K562 treated with DMSO at 1 percent for 4 hours (cell line): ENCODE results near the gene BICDL1. TPM values are rescaled to one million over a fixed set of nuclear protein-coding genes. Genes with fewer than 3 reads are reported as not detected.

Experiments
- total RNA-seq: library from RNA; unstranded; fragments of 300-600 nt; gene quantifications from 2 replicates; pipeline ENCODE4 v1.2.3, GENCODE V29; 2022; ENCODE audit not compliant: insufficient read depth

BICDL1 gene, protein sequence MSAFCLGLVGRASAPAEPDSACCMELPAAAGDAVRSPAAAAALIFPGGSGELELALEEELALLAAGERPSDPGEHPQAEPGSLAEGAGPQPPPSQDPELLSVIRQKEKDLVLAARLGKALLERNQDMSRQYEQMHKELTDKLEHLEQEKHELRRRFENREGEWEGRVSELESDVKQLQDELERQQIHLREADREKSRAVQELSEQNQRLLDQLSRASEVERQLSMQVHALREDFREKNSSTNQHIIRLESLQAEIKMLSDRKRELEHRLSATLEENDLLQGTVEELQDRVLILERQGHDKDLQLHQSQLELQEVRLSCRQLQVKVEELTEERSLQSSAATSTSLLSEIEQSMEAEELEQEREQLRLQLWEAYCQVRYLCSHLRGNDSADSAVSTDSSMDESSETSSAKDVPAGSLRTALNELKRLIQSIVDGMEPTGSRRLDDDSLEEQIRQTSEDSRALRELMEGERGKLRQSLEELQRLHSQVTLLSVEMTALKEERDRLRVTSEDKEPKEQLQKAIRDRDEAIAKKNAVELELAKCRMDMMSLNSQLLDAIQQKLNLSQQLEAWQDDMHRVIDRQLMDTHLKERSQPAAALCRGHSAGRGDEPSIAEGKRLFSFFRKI
- total RNA-seq = 0.97 and 3.1 TPM in 2 replicates

DNA sequence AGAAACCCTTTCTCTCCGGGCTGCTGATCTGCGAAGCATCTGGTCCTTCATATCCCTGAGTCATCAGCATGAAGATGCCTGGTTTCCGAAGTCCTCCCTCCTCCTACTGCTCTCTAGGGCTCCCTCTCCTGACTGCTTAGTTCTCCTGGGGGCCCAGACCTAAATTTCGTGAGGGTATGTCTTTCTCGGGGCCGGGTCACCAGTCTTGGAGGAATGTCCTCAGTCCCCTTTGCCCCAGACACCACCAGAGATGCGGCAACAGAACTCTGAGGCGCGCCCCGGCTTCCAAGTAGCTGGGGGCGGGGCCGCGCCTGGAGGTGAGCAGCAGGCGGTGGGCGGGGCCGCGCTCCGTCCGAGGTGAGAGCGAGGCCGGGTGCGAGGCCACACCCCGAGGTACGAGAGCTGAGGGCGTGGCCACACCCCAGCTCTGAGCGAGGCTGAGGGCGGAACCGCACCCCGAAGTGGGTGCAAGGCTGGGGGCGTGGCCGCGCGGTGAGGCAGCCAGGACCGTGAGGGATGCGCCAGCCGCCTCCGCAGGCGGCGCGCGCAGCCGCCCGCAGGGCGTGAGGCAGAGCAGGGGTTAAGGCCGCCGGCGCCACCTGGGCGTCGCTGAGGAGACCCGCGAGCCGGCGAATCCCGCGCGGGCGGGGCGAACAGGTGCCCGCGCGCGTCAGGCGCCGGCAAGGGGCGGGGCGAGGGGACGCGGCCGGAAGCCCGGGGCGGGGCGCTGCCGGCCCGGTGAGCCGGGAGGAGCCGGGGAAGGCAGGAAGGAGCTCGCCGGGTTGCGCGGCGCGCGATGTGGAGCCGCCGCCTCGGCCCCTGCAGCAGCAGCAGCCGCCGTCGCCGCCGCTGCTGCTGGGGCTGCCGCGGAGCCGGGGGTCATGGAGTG is at the start of gene BICDL1:
BICDL1 (plus strand) TSS at position 765 of the 889 bp plus-strand sequence. CDS start 633 bp downstream, outside the sequence.

DNA sequence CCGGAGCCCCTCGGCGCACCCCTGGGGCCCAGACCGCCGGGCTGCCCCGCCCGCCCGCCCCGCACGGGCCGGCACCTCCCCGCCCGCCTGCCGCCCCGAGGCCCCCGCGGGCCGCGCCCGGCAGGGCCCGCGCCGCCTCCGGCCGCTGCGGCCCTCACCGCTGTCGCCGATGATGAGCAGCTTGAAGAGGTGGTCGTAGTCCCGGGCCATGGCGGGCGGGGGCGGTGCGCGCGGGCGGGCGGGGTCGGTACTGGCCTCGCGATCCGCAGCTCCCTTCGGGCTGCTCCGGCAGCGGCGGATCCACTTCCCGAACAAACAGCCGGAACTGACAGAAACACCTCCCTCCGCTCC is 127.4 kb downstream of the BICDL1 start, which contains the start of gene RAB35:
RAB35 (minus strand) TSS at position 313 of the 351 bp plus-strand sequence; CDS start at position 210, 103 bp downstream.

Other genes starting within 250 kb of the BICDL1 start
- gene CIT, start 111.9 kb upstream of the BICDL1 start, total RNA-seq = 24.9 and 44.8 TPM in 2 replicates
- 45.3 and 52.3 TPM in 2 replicates for gene RAB35, start 127.5 kb downstream of the BICDL1 start, total RNA-seq
- gene GCN1, start 205.5 kb downstream of the BICDL1 start, total RNA-seq = 54.9 and 72.9 TPM in 2 replicates
- gene RPLP0, start 211.9 kb downstream of the BICDL1 start, total RNA-seq = 8,456 and 8,934 TPM in 2 replicates